GM12864 (cell line): Measurements from ENCODE around the gene DDX10.

Experiments used
- DNase-seq: peaks from one replicate; pipeline ENCODE4 v3.0.0-alpha.2; 2011; ENCODE audit warnings: low read depth
- H3K4me3 ChIP-seq: 2 replicates; pipeline ENCODE4 v1.5.1; 2011; ENCODE audit warnings: mild to moderate bottlenecking, low read depth, low read length, control low read depth
- CTCF ChIP-seq: IDR thresholded peaks from 2 replicates; pipeline ENCODE4 v1.5.1; 2011; ENCODE audit warnings: low read depth, mild to moderate bottlenecking, moderate library complexity, low read length, control low read depth, inconsistent platforms; ENCODE audit errors: missing control alignments

The DDX10 gene

GRCh38 chr11:108944471-108945178 lies 279.8 kb downstream of the DDX10 start:
- no peak for TF ChIP-seq CTCF
- DNase-seq, result no peak
- H3K4me3 ChIP-seq, result no peak overlapping the region

GRCh38 chr11:108945341-108945740 lies 280.5 kb downstream of the DDX10 start:
- H3K4me3 ChIP-seq, result no peak overlapping the region
- TF ChIP-seq CTCF, result no peak
- DNase-seq, result no peak

- DNase-seq, result no peak
- no peak overlapping the region for H3K4me3 ChIP-seq
- no peak for TF ChIP-seq CTCF
These were observed 283.0 kb downstream of the DDX10 start for GRCh38 chr11:108947654-108948570.

- no peak for DNase-seq
- no peak overlapping the region for H3K4me3 ChIP-seq
- no peak for TF ChIP-seq CTCF
These were observed 293.7 kb downstream of the DDX10 start for GRCh38 chr11:108958368-108959104.

GRCh38 chr11:108959105-108959761 lies 294.4 kb downstream of the DDX10 start:
- DNase-seq, result no peak
- no peak overlapping the region for H3K4me3 ChIP-seq
- no peak for TF ChIP-seq CTCF

GRCh38 chr11:108959874-108960273 lies 295.0 kb downstream of the DDX10 start:
- DNase-seq, result no peak
- no peak for TF ChIP-seq CTCF
- H3K4me3 ChIP-seq, result no peak overlapping the region
